LHCN-M2 (cell line): ENCODE results near the gene LGALS4. TPM values are rescaled to one million over a fixed set of nuclear protein-coding genes. Genes with fewer than 3 reads are reported as not detected.
"Not testable (repeated sequence)": the region's sequence is repeated elsewhere in the genome, so short reads cannot be mapped to it uniquely, and the experiment has no call there.

Experiments
- DNase-seq: peaks from one replicate; pipeline ENCODE4 v3.0.0-alpha.2; 2012; ENCODE audit warnings: low read depth
- total RNA-seq: library from RNA; depleted of rRNA; stranded (reverse); fragments of >200 nt; gene quantifications from 2 replicates; pipeline ENCODE4 v1.2.3, GENCODE V29; 2014; rRNA removed

LGALS4 gene
- total RNA-seq, 1 experiment from 2014 or later, result not detected

GRCh38 chr19:38770949-38771275 is 41.8 kb downstream of the LGALS4 start:
- DNase-seq, result not testable (repeated sequence)

DNA sequence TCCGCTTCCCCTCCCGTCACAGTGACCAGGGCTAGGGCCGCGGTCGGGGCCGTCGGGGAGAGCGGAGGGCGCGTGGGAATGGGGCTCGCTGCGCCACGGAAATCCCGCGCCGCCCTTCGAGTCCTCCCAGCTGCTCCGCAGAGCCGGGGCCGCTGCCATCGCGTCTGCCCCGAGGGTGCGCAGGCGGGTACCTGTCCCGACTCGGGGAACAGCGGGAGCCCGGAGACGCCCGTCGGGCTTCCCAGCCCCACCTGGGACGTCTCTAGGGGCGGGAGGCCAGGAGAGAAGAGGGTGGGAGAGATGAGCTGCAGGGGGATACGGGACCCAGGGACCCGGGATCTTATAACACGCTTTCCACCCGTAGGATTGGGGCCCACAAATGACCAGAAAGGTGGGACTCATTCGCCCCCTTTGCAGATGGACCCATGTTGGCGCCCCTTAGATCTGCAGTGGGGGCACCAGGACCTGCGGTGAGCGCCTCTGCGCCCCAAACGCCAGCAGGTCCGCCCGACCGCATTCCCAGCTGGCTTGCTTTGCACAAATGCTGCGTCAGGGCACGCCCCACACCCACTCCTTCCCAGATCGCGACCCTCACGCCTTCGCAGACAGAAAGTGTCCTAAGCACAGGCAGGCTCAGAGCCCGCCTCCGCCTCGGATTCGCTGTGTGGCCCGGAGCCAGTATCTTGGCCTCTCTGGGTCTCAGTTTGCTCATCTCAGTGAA is 42.4 kb downstream of the LGALS4 start:
- not testable (repeated sequence) for DNase-seq

GRCh38 chr19:38769635-38770211 is 43.0 kb downstream of the LGALS4 start:
- DNase-seq, result peak; percentile 33

- DNase-seq, result no peak
Measured at GRCh38 chr19:38766276-38767047, 46.3 kb downstream of the LGALS4 start.

- no peak for DNase-seq
Measured at GRCh38 chr19:38765214-38765613, 47.5 kb downstream of the LGALS4 start.

DNA sequence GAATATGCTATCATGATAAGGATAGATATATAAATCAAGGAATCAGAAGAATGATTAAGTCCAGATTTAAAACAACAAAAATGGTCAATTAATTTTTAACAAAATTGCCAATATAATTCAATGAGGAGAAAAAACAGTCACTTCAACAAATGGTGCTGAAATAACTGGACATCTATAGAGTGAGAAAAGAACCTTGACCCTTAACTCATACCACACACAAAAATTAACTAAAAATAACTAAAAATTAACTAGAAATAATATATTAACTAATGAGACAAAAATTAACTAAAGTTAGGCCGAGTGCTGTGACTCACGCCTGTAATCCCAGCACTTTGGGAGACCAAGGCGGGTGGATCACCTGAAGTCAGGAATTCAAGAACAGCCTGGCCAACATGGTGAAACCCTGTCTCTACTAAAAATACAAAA is 48.9 kb downstream of the LGALS4 start:
- no peak for DNase-seq

DNA sequence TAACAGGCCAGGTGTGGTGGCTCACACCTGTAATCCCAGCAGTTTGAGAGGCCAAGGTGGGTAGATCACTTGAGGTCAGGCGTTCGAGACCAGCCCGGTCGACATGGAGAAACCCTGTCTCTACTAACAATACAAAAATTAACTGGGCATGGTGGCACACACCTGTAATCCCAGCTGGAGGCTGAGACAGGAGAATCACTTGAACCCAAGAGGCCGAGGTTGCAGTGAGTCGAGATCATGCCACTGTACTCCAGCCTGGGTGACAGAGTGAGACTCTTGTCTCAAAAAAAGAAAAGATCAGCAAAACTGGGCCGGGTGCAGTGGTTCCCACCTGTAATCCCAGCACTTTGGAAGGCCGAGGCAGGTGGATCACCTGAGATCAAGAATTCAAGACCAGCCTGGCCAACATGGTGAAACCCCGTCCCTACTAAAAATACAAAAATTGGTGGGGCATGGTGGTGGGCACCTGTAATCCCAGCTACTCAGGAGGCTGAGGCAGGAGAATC is 50.8 kb downstream of the LGALS4 start:
- DNase-seq, result not testable (repeated sequence)

DNA sequence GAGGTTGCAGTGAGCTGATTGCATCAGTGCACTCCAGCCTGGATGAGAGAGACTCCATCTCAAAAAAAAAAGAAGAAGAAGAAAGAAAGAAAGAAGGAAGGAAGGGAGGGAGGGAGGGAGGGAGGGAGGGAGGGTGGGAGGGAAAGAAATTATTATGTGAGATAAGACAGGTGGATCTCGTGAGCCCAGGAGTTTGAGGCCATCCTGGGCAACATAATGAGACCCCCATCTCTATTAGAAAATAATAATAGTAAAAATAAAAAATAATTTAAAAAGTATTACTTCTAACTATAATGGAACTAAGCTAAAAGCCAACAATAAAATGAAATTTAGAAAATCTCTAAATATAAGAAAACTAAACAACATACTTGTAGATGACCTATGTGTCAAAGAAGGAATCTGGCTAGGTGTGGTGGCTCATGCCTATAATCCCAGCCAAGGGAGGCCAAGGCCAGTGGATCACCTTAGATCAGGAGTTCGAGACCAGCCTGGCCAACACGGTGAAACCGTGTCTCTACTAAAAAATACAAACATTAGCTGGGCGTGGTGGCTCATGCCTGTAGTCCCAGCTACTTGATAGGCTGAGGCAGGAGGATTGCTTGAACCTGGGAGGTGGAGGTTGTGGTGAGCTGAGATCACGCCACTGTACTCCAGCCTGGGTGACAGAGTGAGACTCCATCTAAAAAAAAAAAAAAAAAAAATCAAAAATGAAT is 51.8 kb downstream of the LGALS4 start:
- not testable (repeated sequence) for DNase-seq

DNA sequence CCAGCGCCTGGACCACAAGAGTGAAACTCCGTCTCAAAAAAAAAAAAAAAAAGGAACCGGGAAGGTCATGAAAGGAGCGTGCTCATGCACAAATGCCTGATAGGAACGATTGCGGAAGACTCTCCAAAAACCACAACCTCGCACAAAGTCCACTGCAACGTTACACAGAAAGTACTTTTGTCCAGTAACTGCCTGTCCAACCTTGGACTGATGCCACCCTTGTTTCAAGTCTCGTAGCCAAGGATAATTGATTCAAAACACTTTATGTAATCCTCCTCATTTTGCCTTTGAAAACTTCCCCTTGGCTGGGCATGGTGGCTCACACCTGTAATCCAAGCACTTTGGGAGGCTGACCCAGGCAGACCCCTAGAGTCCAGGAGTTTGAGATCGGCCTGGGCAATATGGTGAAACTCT is 53.1 kb downstream of the LGALS4 start:
- DNase-seq, result no peak

GRCh38 chr19:38754196-38754595 is 58.5 kb downstream of the LGALS4 start:
- not testable (repeated sequence) for DNase-seq

- not testable (repeated sequence) for DNase-seq
Measured at GRCh38 chr19:38753783-38754182, 59.0 kb downstream of the LGALS4 start.

Other genes with a start within 250 kb of the LGALS4 start
- 0.19 and 2.0 TPM in 2 replicates for gene MAP4K1, start 195.0 kb downstream of the LGALS4 start, total RNA-seq
- 279 and 320 TPM in 2 replicates for gene EIF3K, start 193.8 kb downstream of the LGALS4 start, total RNA-seq
- gene ACTN4, start 165.3 kb downstream of the LGALS4 start, total RNA-seq, result 451 and 519 TPM in 2 replicates
- gene CAPN12, start 68.5 kb downstream of the LGALS4 start, total RNA-seq, result not detected in 2 replicates
- not detected in 2 replicates for gene LGALS7, start 39.4 kb downstream of the LGALS4 start, total RNA-seq
- gene LGALS7B, start 23.7 kb downstream of the LGALS4 start, total RNA-seq, result not detected in 2 replicates
- 28.7 and 41.0 TPM in 2 replicates for gene ECH1, start 18.8 kb upstream of the LGALS4 start, total RNA-seq
- gene HNRNPL, start 37.0 kb upstream of the LGALS4 start, total RNA-seq, result 289 and 297 TPM in 2 replicates
- gene RINL, start 65.3 kb upstream of the LGALS4 start, total RNA-seq, result 0.34 TPM in 1 of 2 replicates, not detected in the other
- 64.6 and 73.2 TPM in 2 replicates for gene SIRT2, start 86.7 kb upstream of the LGALS4 start, total RNA-seq
- 20.3 and 21.8 TPM in 2 replicates for gene NFKBIB, start 87.0 kb upstream of the LGALS4 start, total RNA-seq
- not detected in 2 replicates for gene CCER2, start 99.2 kb upstream of the LGALS4 start, total RNA-seq
- gene SARS2, start 117.8 kb upstream of the LGALS4 start, total RNA-seq, result 29.9 and 35.9 TPM in 2 replicates
- gene MRPS12, start 118.0 kb upstream of the LGALS4 start, total RNA-seq, result 67.2 and 80.3 TPM in 2 replicates
- gene FBXO17, start 162.8 kb upstream of the LGALS4 start, total RNA-seq, result 26.3 and 31.2 TPM in 2 replicates
- gene FBXO27, start 219.6 kb upstream of the LGALS4 start, total RNA-seq, result 4.4 and 14.0 TPM in 2 replicates